MCF 10A (cell line): ENCODE results near the gene GRIN2B. TPM values are rescaled to one million over a fixed set of nuclear protein-coding genes. Genes with fewer than 3 reads are reported as not detected.

Experiments
- BruUV-seq: library from RNA; stranded (reverse); fragments of 400-500 nt; replicated peaks from 2 replicates; lab custom pipeline; 2021; lab: Mats Ljungman, UMichigan
- CTCF ChIA-PET: fragments of 300-600 bp; sonication (Branson Sonifier 250); formaldehyde crosslinking; extraction: SDS; loops from one replicate; lab custom pipeline; 2021; ENCODE audit warnings: antibody characterized with exemption, inconsistent platforms; lab: Yijun Ruan, JAX
- POLR2A ChIA-PET: fragments of 300-600, 350-650 bp; sonication (Branson Sonifier 250); formaldehyde crosslinking; extraction: SDS; loops from one replicate; lab custom pipeline; 2020; ENCODE audit warnings: antibody characterized with exemption, inconsistent platforms; lab: Yijun Ruan, JAX
- DNase-seq: peaks from one replicate; pipeline ENCODE4 v3.0.0-alpha.2; 2018; ENCODE audit not compliant: unreplicated experiment
- H3K27ac Mint-ChIP-seq: one replicate; pipeline ENCODE4 v1.8.0; 2022; ENCODE audit warnings: mild to moderate bottlenecking, low read depth, mixed read lengths; ENCODE audit not compliant: unreplicated experiment
- H3K27me3 Mint-ChIP-seq: one replicate; pipeline ENCODE4 v1.8.0; 2022; ENCODE audit warnings: mixed read lengths; ENCODE audit not compliant: insufficient read depth, unreplicated experiment
- H3K36me3 Mint-ChIP-seq: one replicate; pipeline ENCODE4 v1.8.0; 2022; ENCODE audit warnings: mild to moderate bottlenecking, moderate library complexity, mixed read lengths; ENCODE audit not compliant: insufficient read depth, unreplicated experiment
- H3K4me1 Mint-ChIP-seq: one replicate; pipeline ENCODE4 v1.8.0; 2022; ENCODE audit warnings: mixed read lengths; ENCODE audit not compliant: insufficient read depth, unreplicated experiment
- H3K4me3 Mint-ChIP-seq: one replicate; pipeline ENCODE4 v1.8.0; 2022; ENCODE audit warnings: mild to moderate bottlenecking, moderate library complexity, mixed read lengths; ENCODE audit not compliant: unreplicated experiment
- H3K9me3 Mint-ChIP-seq: one replicate; pipeline ENCODE4 v1.8.0; 2022; ENCODE audit warnings: mixed read lengths; ENCODE audit not compliant: unreplicated experiment
- CTCF ChIP-seq: fragments of 200-600 bp; IDR thresholded peaks from one replicate; pipeline ENCODE4 v1.8.0; 2022; ENCODE audit warnings: antibody characterized with exemption, mild to moderate bottlenecking; ENCODE audit not compliant: unreplicated experiment
- intact Hi-C: fragments of 100-400 bp; cut with micrococcal nuclease; formaldehyde crosslinking; loops from 2 replicates; pipeline ENCODE4 v1.14.1; 2022
- total RNA-seq: library from RNA; stranded (reverse); gene quantifications from 2 replicates; pipeline ENCODE4 v1.2.3, GENCODE V29; 2022

GRIN2B gene
- total RNA-seq, 1 experiment from 2014 or later: not detected

GRCh38 chr12:13952096-13952495 is 29.3 kb downstream of the GRIN2B start:
- H3K27me3 Mint-ChIP-seq: peaks cover 17% of the 10 kb centered on the region
- intact Hi-C loops: no loop called here
- H3K27ac Mint-ChIP-seq: no peak overlapping the region
- no peaks in the 10 kb centered on the region for H3K4me1 Mint-ChIP-seq
- no peak for DNase-seq
- peak overlapping the region; percentile 6 for H3K4me3 Mint-ChIP-seq
- no peak for TF ChIP-seq CTCF
- ChIA-PET CTCF (interaction anchor here (5.4 kb wide), 1 partner anchor 11 kb away, joined by 22 read pairs; no protein-coding TSS in a partner anchor), POLR2A (no interaction called here)
- no peaks in the 10 kb centered on the region for H3K36me3 Mint-ChIP-seq
- BruUV-seq: no TSS peak
- H3K9me3 Mint-ChIP-seq: no peaks in the 10 kb centered on the region

GRCh38 chr12:13950502-13950901 is 30.9 kb downstream of the GRIN2B start:
- H3K27ac Mint-ChIP-seq: no peak overlapping the region
- ChIA-PET CTCF (interaction anchor here (0.8 to 5.4 kb wide), 2 partner anchors 9 to 94 kb away, joined by 3 to 22 read pairs; no protein-coding TSS in a partner anchor), POLR2A (no interaction called here)
- H3K9me3 Mint-ChIP-seq: no peaks in the 10 kb centered on the region
- no peak for TF ChIP-seq CTCF
- no TSS peak for BruUV-seq
- no peaks in the 10 kb centered on the region for H3K36me3 Mint-ChIP-seq
- H3K27me3 Mint-ChIP-seq: peaks cover under 1% of the 10 kb centered on the region
- no peak for DNase-seq
- no peaks in the 10 kb centered on the region for H3K4me1 Mint-ChIP-seq
- intact Hi-C loops: no loop called here
- no peak overlapping the region for H3K4me3 Mint-ChIP-seq

GRCh38 chr12:13948621-13949020 is 32.8 kb downstream of the GRIN2B start:
- POLR2A ChIA-PET: no interaction called here
- intact Hi-C loops: no loop called here

GRCh38 chr12:13947276-13947946 is 34.0 kb downstream of the GRIN2B start:
- POLR2A ChIA-PET: no interaction called here
- CTCF ChIA-PET: interaction anchor here (1.6 kb wide), 1 partner anchor 208 kb away, joined by 4 read pairs; no protein-coding TSS in a partner anchor
- intact Hi-C loops: no loop called here

More at GRCh38 chr12:13948621-13949020, 32.8 kb downstream of the GRIN2B start:
- Mint-ChIP-seq H3K4me3 (no peak overlapping the region), H3K27ac (no peak overlapping the region), H3K9me3 (no peaks in the 10 kb centered on the region), H3K4me1 (no peaks in the 10 kb centered on the region), H3K36me3 (no peaks in the 10 kb centered on the region), H3K27me3 (no peaks in the 10 kb centered on the region)
- TF ChIP-seq CTCF: no peak
- BruUV-seq: no TSS peak
- no peak for DNase-seq
- CTCF ChIA-PET: no interaction called here

More at GRCh38 chr12:13947276-13947946, 34.0 kb downstream of the GRIN2B start:
- Mint-ChIP-seq H3K4me1 (no peaks in the 10 kb centered on the region), H3K4me3 (no peak overlapping the region), H3K9me3 (no peaks in the 10 kb centered on the region), H3K27ac (no peak overlapping the region), H3K36me3 (no peaks in the 10 kb centered on the region), H3K27me3 (no peaks in the 10 kb centered on the region)
- no peak for TF ChIP-seq CTCF
- peak; percentile 11 for DNase-seq
- no TSS peak for BruUV-seq
